HG02981 (cell line): ENCODE data around the gene MSH3.
"Not testable (repeated sequence)": the region's sequence is repeated elsewhere in the genome, so short reads cannot be mapped to it uniquely, and the experiment has no call there.

ENCODE experiments used
- ATAC-seq: cut with Tn5 transposase; IDR thresholded peaks from one replicate; pipeline ENCODE4 v1.9.1; 2021; ENCODE audit warnings: mild to moderate bottlenecking, moderate library complexity; ENCODE audit not compliant: unreplicated experiment

MSH3 gene

GRCh38 chr5:80655231-80655774 lies 851 bp downstream of the MSH3 start:
- no peak for ATAC-seq

GRCh38 chr5:80656425-80656824 lies 2.0 kb downstream of the MSH3 start:
- ATAC-seq, result no peak

GRCh38 chr5:80659106-80659505 lies 4.7 kb downstream of the MSH3 start:
- no peak for ATAC-seq

- not testable (repeated sequence) for ATAC-seq
These were observed 6.2 kb downstream of the MSH3 start for GRCh38 chr5:80660661-80661060.

GRCh38 chr5:80662108-80662507 lies 7.7 kb downstream of the MSH3 start:
- ATAC-seq, result no peak

- ATAC-seq, result no peak
These were observed 10.6 kb downstream of the MSH3 start for GRCh38 chr5:80665057-80665456.

GRCh38 chr5:80667384-80667783 lies 12.9 kb downstream of the MSH3 start:
- no peak for ATAC-seq

GRCh38 chr5:80668016-80668969 lies 13.8 kb downstream of the MSH3 start:
- peak; percentile 44 for ATAC-seq

- ATAC-seq, result peak; percentile 71
These were observed 17.8 kb downstream of the MSH3 start for GRCh38 chr5:80672140-80672736.

- ATAC-seq, result no peak
These were observed 22.3 kb downstream of the MSH3 start for GRCh38 chr5:80676706-80677105.

- ATAC-seq, result no peak
These were observed 32.3 kb downstream of the MSH3 start for GRCh38 chr5:80686757-80687156.

GRCh38 chr5:80688648-80689420 lies 34.4 kb downstream of the MSH3 start:
- no peak for ATAC-seq

- no peak for ATAC-seq
These were observed 35.2 kb downstream of the MSH3 start for GRCh38 chr5:80689627-80690026.

- no peak for ATAC-seq
These were observed 41.2 kb downstream of the MSH3 start for GRCh38 chr5:80695666-80696065.

- no peak for ATAC-seq
These were observed 42.0 kb downstream of the MSH3 start for GRCh38 chr5:80696450-80696849.

GRCh38 chr5:80697100-80697499 lies 42.6 kb downstream of the MSH3 start:
- ATAC-seq, result no peak

GRCh38 chr5:80698369-80698768 lies 43.9 kb downstream of the MSH3 start:
- ATAC-seq, result no peak

GRCh38 chr5:80701597-80701996 lies 47.1 kb downstream of the MSH3 start:
- no peak for ATAC-seq

- no peak for ATAC-seq
These were observed 48.8 kb downstream of the MSH3 start for GRCh38 chr5:80703291-80703690.

GRCh38 chr5:80703747-80704146 lies 49.3 kb downstream of the MSH3 start:
- no peak for ATAC-seq

- ATAC-seq, result no peak
These were observed 49.8 kb downstream of the MSH3 start for GRCh38 chr5:80704221-80704620.
